ENCODE data around the gene TMEM117. TPM values are rescaled to one million over a fixed set of nuclear protein-coding genes. Genes with fewer than 3 reads are reported as not detected.

TMEM117 gene
- total RNA-seq, 4 donors from 2014 or later, result 13.9 to 34.1 (median 29.1) TPM

- no peak for DNase-seq (ENCODE audit: low spot score in 2 of 2)
- TF ChIP-seq POLR2AphosphoS5 (IDR thresholded peaks at IDR 0.05), result no peak
- TF ChIP-seq POLR2A (IDR thresholded peaks at IDR 0.05), result no peak
- TF ChIP-seq CTCF (IDR thresholded peaks at IDR 0.05), result no peak
- no peak for TF ChIP-seq EP300 (IDR thresholded peaks at IDR 0.05)
- no peak overlapping the region for H3K27ac ChIP-seq
- WGBS, result 91% methylated on average over 4 of the region's 4 CpGs
- no peaks in the 10 kb centered on the region for H3K27me3 ChIP-seq
- H3K9me3 ChIP-seq, result no peaks in the 10 kb centered on the region
- H3K4me3 ChIP-seq, result no peak overlapping the region
- H3K4me1 ChIP-seq, result no peaks in the 10 kb centered on the region
- H3K36me3 ChIP-seq, result peaks cover 4% of the 10 kb centered on the region
Observed at GRCh38 chr12:44217146-44217883, 381.4 kb downstream of the TMEM117 start.

- no peaks in the 10 kb centered on the region for H3K9me3 ChIP-seq
- no peaks in the 10 kb centered on the region for H3K4me1 ChIP-seq
- H3K27me3 ChIP-seq, result no peaks in the 10 kb centered on the region
- no peaks in the 10 kb centered on the region for H3K36me3 ChIP-seq
- WGBS, result 21% methylated on average over 2 of the region's 2 CpGs
- DNase-seq (ENCODE audit: low spot score in 2 of 2), result no peak
- H3K4me3 ChIP-seq, result no peak overlapping the region
- TF ChIP-seq CTCF (IDR thresholded peaks at IDR 0.05), result no peak
- no peak for TF ChIP-seq POLR2AphosphoS5 (IDR thresholded peaks at IDR 0.05)
- TF ChIP-seq EP300 (IDR thresholded peaks at IDR 0.05), result no peak
- no peak for TF ChIP-seq POLR2A (IDR thresholded peaks at IDR 0.05)
- H3K27ac ChIP-seq, result no peak overlapping the region
Observed at GRCh38 chr12:44223736-44224135, 387.9 kb downstream of the TMEM117 start.

- H3K27ac ChIP-seq, result no peak overlapping the region
- no peaks in the 10 kb centered on the region for H3K9me3 ChIP-seq
- DNase-seq (ENCODE audit: low spot score in 2 of 2), result no peak
- H3K4me1 ChIP-seq, result no peaks in the 10 kb centered on the region
- no peaks in the 10 kb centered on the region for H3K27me3 ChIP-seq
- no peak overlapping the region for H3K4me3 ChIP-seq
- TF ChIP-seq CTCF (IDR thresholded peaks at IDR 0.05), result no peak
- TF ChIP-seq POLR2AphosphoS5 (IDR thresholded peaks at IDR 0.05), result no peak
- no peak for TF ChIP-seq POLR2A (IDR thresholded peaks at IDR 0.05)
- TF ChIP-seq EP300 (IDR thresholded peaks at IDR 0.05), result no peak
- no peaks in the 10 kb centered on the region for H3K36me3 ChIP-seq
- 56% methylated on average over 4 of the region's 4 CpGs for WGBS
Observed at GRCh38 chr12:44224399-44225148, 388.7 kb downstream of the TMEM117 start.

- DNase-seq (ENCODE audit: low spot score in 2 of 2), result no peak
- WGBS, result 38% methylated on average over 2 of the region's 2 CpGs
Observed at GRCh38 chr12:44225149-44225510, 389.2 kb downstream of the TMEM117 start.

More at GRCh38 chr12:44225149-44225510, 389.2 kb downstream of the TMEM117 start:
- TF ChIP-seq POLR2AphosphoS5 (IDR thresholded peaks at IDR 0.05), result no peak
- no peak for TF ChIP-seq CTCF (IDR thresholded peaks at IDR 0.05)
- no peak for TF ChIP-seq POLR2A (IDR thresholded peaks at IDR 0.05)
- H3K9me3 ChIP-seq, result no peaks in the 10 kb centered on the region
- no peaks in the 10 kb centered on the region for H3K36me3 ChIP-seq
- no peak overlapping the region for H3K4me3 ChIP-seq
- H3K27me3 ChIP-seq, result no peaks in the 10 kb centered on the region
- no peak overlapping the region for H3K27ac ChIP-seq
- no peaks in the 10 kb centered on the region for H3K4me1 ChIP-seq
